Karpas-422 (cell line): ENCODE results near the gene UGT1A5. TPM values are rescaled to one million over a fixed set of nuclear protein-coding genes. Genes with fewer than 3 reads are reported as not detected.

Experiments
- DNase-seq: peaks from one replicate; pipeline ENCODE4 v3.0.0-alpha.2; 2015
- H2AFZ ChIP-seq: fragments of 200-600 bp; sonication (generic); 2 replicates; pipeline ENCODE4 v1.6.1; 2014; ENCODE audit warnings: antibody characterized with exemption, low read length, mixed read lengths
- H3K27ac ChIP-seq: fragments of 200-600 bp; sonication (generic); 2 replicates; pipeline ENCODE4 v1.5.1; 2014; ENCODE audit warnings: mild to moderate bottlenecking, low read length, moderate library complexity
- H3K27me3 ChIP-seq: fragments of 200-600 bp; sonication (generic); 2 replicates; pipeline ENCODE4 v1.6.1; 2014; ENCODE audit warnings: low read length, mixed read lengths
- H3K36me3 ChIP-seq: fragments of 200-600 bp; sonication (generic); 2 replicates; pipeline ENCODE4 v1.6.1; 2014; ENCODE audit warnings: low read length, mixed read lengths; ENCODE audit not compliant: insufficient read depth
- H3K4me1 ChIP-seq: fragments of 200-600 bp; sonication (generic); 2 replicates; pipeline ENCODE4 v1.6.1; 2014; ENCODE audit warnings: mild to moderate bottlenecking, low read length, mixed read lengths
- H3K4me2 ChIP-seq: fragments of 200-600 bp; sonication (generic); 2 replicates; pipeline ENCODE4 v1.6.1; 2014; ENCODE audit warnings: low read length, low read depth, mild to moderate bottlenecking; ENCODE audit not compliant: poor library complexity, severe bottlenecking
- H3K4me3 ChIP-seq: fragments of 200-600 bp; sonication (generic); 2 replicates; pipeline ENCODE4 v1.5.1; 2014; ENCODE audit warnings: mild to moderate bottlenecking, antibody characterized with exemption, low read length, mixed read lengths
- H3K79me2 ChIP-seq: fragments of 200-600 bp; sonication (generic); 2 replicates; pipeline ENCODE4 v1.6.1; 2014; ENCODE audit warnings: mild to moderate bottlenecking, low read length, mixed read lengths
- H3K9ac ChIP-seq: fragments of 200-600 bp; sonication (generic); 2 replicates; pipeline ENCODE4 v1.6.0; 2014; ENCODE audit warnings: low read length
- H3K9me2 ChIP-seq: fragments of 200-600 bp; sonication (generic), shearing (Covaris generic); replicated peaks from 2 replicates; pipeline ENCODE4 v1.6.0; 2014; ENCODE audit warnings: mild to moderate bottlenecking, low read length, moderate library complexity; ENCODE audit not compliant: insufficient read depth
- H3K9me3 ChIP-seq: fragments of 300-700, 200-600 bp; sonication (generic); 2 replicates; pipeline ENCODE4 v1.6.1; 2014; ENCODE audit warnings: low read length, mixed read lengths
- H4K20me1 ChIP-seq: fragments of 200-600 bp; sonication (generic); 2 replicates; pipeline ENCODE4 v1.6.1; 2014; ENCODE audit warnings: mild to moderate bottlenecking, antibody characterized with exemption, low read length, low read depth; ENCODE audit not compliant: insufficient read depth
- total RNA-seq: library from RNA; depleted of rRNA; stranded (reverse); fragments of >200 nt; shearing (Covaris generic); gene quantifications from 2 replicates; pipeline ENCODE4 v1.2.3, GENCODE V29; 2014; ENCODE audit warnings: low replicate concordance

The UGT1A5 gene
- total RNA-seq, 1 experiment from 2014 or later: not detected

GRCh38 chr2:233689501-233689900 is 23.2 kb upstream of the UGT1A5 start:
- H3K9ac ChIP-seq: no peak overlapping the region
- no peak overlapping the region for H3K4me2 ChIP-seq
- H3K4me1 ChIP-seq: no peaks in the 10 kb centered on the region

GRCh38 chr2:233690444-233690843 is 22.3 kb upstream of the UGT1A5 start:
- Histone ChIP-seq H3K4me2 (no peak overlapping the region), H3K36me3 (no peaks in the 10 kb centered on the region), H3K79me2 (no peaks in the 10 kb centered on the region), H3K9me2 (no peaks in the 10 kb centered on the region), H3K9me3 (no peaks in the 10 kb centered on the region), H3K27ac (no peak overlapping the region), H2AFZ (no peak overlapping the region), H3K4me3 (no peak overlapping the region), H3K4me1 (no peaks in the 10 kb centered on the region), H3K27me3 (no peaks in the 10 kb centered on the region), H3K9ac (no peak overlapping the region), H4K20me1 (no peaks in the 10 kb centered on the region)
- no peak for DNase-seq

More at GRCh38 chr2:233689501-233689900, 23.2 kb upstream of the UGT1A5 start:
- no peaks in the 10 kb centered on the region for H4K20me1 ChIP-seq
- H2AFZ ChIP-seq: no peak overlapping the region
- H3K4me3 ChIP-seq: no peak overlapping the region
- no peaks in the 10 kb centered on the region for H3K27me3 ChIP-seq
- no peaks in the 10 kb centered on the region for H3K79me2 ChIP-seq
- H3K27ac ChIP-seq: no peak overlapping the region
- H3K36me3 ChIP-seq: no peaks in the 10 kb centered on the region
- no peaks in the 10 kb centered on the region for H3K9me2 ChIP-seq
- no peaks in the 10 kb centered on the region for H3K9me3 ChIP-seq
- peak; percentile 32 for DNase-seq

GRCh38 chr2:233691443-233692433 is 21.0 kb upstream of the UGT1A5 start:
- Histone ChIP-seq H4K20me1 (no peaks in the 10 kb centered on the region), H3K9me3 (no peaks in the 10 kb centered on the region), H3K9ac (no peak overlapping the region), H3K4me2 (no peak overlapping the region), H3K4me1 (no peaks in the 10 kb centered on the region), H3K36me3 (no peaks in the 10 kb centered on the region), H3K4me3 (no peak overlapping the region), H2AFZ (no peak overlapping the region), H3K79me2 (no peaks in the 10 kb centered on the region), H3K27ac (no peak overlapping the region), H3K9me2 (no peaks in the 10 kb centered on the region), H3K27me3 (no peaks in the 10 kb centered on the region)
- peak; percentile 12 for DNase-seq

- Histone ChIP-seq H3K79me2 (no peaks in the 10 kb centered on the region), H2AFZ (no peak within 1 kb of the TSS), H3K27me3 (no peaks in the 10 kb centered on the region), H3K36me3 (no peaks in the 10 kb centered on the region), H4K20me1 (no peaks in the 10 kb centered on the region), H3K27ac (no peak within 1 kb of the TSS), H3K4me3 (no peak within 1 kb of the TSS), H3K9me3 (no peaks in the 10 kb centered on the region), H3K4me2 (no peak within 1 kb of the TSS), H3K4me1 (no peaks in the 10 kb centered on the region), H3K9me2 (no peaks in the 10 kb centered on the region), H3K9ac (no peak within 1 kb of the TSS)
- no peak for DNase-seq
Observed at GRCh38 chr2:233692648-233693047, 20.1 kb upstream of the UGT1A5 start, which contains the start of gene UGT1A6. Gene UGT1A6, plus strand, starts transcription at chr2:233692890. Its CDS starts 115 bp downstream, at chr2:233693005.

- H3K27ac ChIP-seq: no peak overlapping the region
- H3K4me2 ChIP-seq: no peak overlapping the region
Observed at GRCh38 chr2:233693963-233694362, 18.7 kb upstream of the UGT1A5 start.

GRCh38 chr2:233698740-233699139 is 14.0 kb upstream of the UGT1A5 start:
- no peak overlapping the region for H3K27ac ChIP-seq
- H4K20me1 ChIP-seq: no peaks in the 10 kb centered on the region
- no peak overlapping the region for H3K4me3 ChIP-seq
- no peaks in the 10 kb centered on the region for H3K79me2 ChIP-seq
- no peaks in the 10 kb centered on the region for H3K9me3 ChIP-seq
- no peak for DNase-seq
- no peaks in the 10 kb centered on the region for H3K4me1 ChIP-seq
- no peaks in the 10 kb centered on the region for H3K27me3 ChIP-seq
- no peak overlapping the region for H3K9ac ChIP-seq
- no peak overlapping the region for H2AFZ ChIP-seq
- H3K9me2 ChIP-seq: no peaks in the 10 kb centered on the region
- no peak overlapping the region for H3K4me2 ChIP-seq
- H3K36me3 ChIP-seq: no peaks in the 10 kb centered on the region

More at GRCh38 chr2:233693963-233694362, 18.7 kb upstream of the UGT1A5 start:
- Histone ChIP-seq H4K20me1 (no peaks in the 10 kb centered on the region), H3K9ac (no peak overlapping the region), H3K79me2 (no peaks in the 10 kb centered on the region), H3K4me3 (no peak overlapping the region), H3K9me2 (no peaks in the 10 kb centered on the region), H2AFZ (no peak overlapping the region), H3K27me3 (no peaks in the 10 kb centered on the region), H3K36me3 (no peaks in the 10 kb centered on the region), H3K9me3 (no peaks in the 10 kb centered on the region), H3K4me1 (no peaks in the 10 kb centered on the region)
- DNase-seq: no peak

GRCh38 chr2:233699424-233700027 is 13.2 kb upstream of the UGT1A5 start:
- no peaks in the 10 kb centered on the region for H3K36me3 ChIP-seq
- H2AFZ ChIP-seq: no peak overlapping the region
- H3K9me2 ChIP-seq: no peaks in the 10 kb centered on the region
- H3K9me3 ChIP-seq: no peaks in the 10 kb centered on the region
- no peak overlapping the region for H3K27ac ChIP-seq
- H3K79me2 ChIP-seq: no peaks in the 10 kb centered on the region
- DNase-seq: no peak
- H3K4me1 ChIP-seq: no peaks in the 10 kb centered on the region
- no peaks in the 10 kb centered on the region for H3K27me3 ChIP-seq
- H3K4me2 ChIP-seq: no peak overlapping the region
- H3K4me3 ChIP-seq: no peak overlapping the region
- no peaks in the 10 kb centered on the region for H4K20me1 ChIP-seq
- no peak overlapping the region for H3K9ac ChIP-seq

GRCh38 chr2:233700028-233700635 is 12.6 kb upstream of the UGT1A5 start:
- no peaks in the 10 kb centered on the region for H3K79me2 ChIP-seq
- no peaks in the 10 kb centered on the region for H4K20me1 ChIP-seq
- H3K9me3 ChIP-seq: no peaks in the 10 kb centered on the region
- no peak overlapping the region for H3K4me2 ChIP-seq
- no peaks in the 10 kb centered on the region for H3K4me1 ChIP-seq
- H3K9me2 ChIP-seq: no peaks in the 10 kb centered on the region
- H3K36me3 ChIP-seq: no peaks in the 10 kb centered on the region
- H3K27ac ChIP-seq: no peak overlapping the region
- no peak for DNase-seq
- H3K4me3 ChIP-seq: no peak overlapping the region
- no peak overlapping the region for H3K9ac ChIP-seq
- H2AFZ ChIP-seq: no peak overlapping the region
- H3K27me3 ChIP-seq: no peaks in the 10 kb centered on the region
